Stromal cell of bone marrow (primary cell): ENCODE data around the gene RNU1-4.
"Not testable (repeated sequence)": the region's sequence is repeated elsewhere in the genome, so short reads cannot be mapped to it uniquely, and the experiment has no call there.

Experiments used
- DNase-seq: peaks from one replicate; pipeline ENCODE4 v3.0.0-alpha.2; 2012; ENCODE audit warnings: low read depth

Gene RNU1-4

GRCh38 chr1:16770139-16770759 is 29.9 kb downstream of the RNU1-4 start:
- DNase-seq, result peak; percentile 49

GRCh38 chr1:16770896-16771446 is 30.7 kb downstream of the RNU1-4 start:
- not testable (repeated sequence) for DNase-seq

DNA sequence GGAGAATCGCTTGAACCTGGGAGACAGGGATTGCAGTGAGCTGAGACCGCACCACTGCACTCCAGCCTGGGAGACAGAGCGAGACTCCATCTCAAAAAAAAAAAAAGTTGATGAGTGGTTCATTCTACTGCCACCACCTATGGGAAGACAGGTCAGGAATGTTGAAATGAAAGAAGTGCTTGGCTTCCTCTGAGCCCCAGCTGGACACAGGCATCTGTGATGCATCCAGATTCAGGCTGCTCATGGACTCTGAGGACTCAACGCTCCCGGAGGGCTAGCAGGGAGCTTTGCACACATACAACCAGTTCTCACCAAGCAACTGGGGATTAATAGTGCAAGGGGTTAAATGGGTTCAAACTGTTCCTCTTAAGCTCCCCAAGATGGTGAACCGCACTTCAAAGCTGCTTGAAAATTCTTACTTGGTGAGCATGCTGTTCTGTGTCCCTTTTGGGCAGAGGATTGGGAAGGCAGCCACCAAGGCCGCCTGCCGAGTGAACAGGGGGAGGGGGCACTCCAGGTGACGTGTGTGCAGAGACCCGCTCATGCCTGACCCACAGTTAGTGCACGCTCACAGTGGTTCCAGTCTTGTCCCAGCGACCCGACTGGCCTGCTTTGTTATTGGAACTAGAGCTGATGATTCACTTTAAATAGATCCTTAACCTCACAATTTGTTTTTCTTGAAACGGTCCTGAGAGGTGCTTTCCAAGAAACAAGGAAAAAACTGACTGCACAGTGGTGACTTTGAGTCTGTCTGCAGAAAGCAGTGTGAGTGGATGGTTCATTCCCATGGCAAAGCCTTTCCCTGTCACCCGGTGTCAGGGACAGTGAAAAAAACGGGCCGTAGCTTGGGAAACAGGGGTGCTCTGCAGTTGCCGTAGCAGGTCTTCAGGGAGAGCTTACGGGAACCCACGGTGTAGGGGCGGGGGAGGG is 32.2 kb downstream of the RNU1-4 start:
- DNase-seq, result not testable (repeated sequence)

DNA sequence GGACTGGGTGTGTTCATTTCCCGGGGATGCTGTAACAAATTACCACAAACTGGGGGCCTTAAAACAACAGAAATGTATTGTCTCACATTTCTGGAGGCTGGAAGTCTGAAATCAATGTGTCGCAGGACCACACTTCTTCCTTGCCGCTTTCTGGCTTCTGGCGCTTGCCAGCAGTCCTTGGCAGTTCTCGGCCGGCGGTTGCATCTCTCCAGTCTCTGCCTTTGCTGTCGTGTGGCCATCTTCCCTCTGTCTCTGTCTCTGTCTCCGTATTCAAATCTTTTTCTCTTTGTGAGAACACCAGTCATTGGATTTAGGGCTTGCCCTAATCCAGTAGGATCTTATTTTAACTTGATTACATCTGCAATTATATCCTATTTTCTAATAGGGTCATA is 32.9 kb downstream of the RNU1-4 start:
- not testable (repeated sequence) for DNase-seq

DNA sequence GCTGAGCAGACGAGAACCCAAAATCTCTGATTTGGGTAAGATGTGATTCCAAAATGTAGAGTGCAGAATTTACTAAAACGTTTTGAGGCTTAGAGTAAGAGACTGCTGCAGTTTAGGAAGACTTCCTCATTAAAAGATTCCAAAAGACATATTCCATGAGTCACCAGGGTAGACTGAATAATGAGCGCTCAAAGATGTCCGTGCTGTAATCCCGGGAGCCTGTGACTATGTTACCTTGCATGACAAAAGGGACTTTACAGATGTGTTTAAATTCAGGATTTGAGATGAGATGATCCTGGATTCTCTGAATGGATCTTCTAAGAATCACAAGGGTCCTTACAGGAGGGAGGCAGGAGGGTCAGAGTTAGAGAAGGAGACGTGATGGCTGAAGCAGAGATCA is 33.4 kb downstream of the RNU1-4 start:
- not testable (repeated sequence) for DNase-seq

DNA sequence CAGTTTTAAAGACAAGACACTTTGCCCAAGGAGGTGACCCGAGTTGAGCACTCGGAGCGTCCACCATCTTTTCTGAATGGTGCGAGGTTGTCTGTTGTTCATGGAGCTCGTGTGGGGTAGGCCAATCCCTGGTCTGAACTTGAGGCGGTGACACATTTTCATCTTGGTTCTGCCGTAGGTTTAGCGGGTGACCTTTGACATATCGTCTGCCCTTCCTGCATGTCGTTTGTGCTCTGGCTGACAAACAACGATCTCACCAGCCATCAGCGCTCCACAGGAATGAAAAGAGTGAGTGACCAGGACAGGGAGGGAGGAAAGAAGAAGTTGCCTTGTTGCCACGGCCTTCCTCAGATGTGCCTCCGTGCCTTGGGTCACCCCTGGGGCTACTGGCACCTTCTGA is 34.5 kb downstream of the RNU1-4 start:
- DNase-seq, result not testable (repeated sequence)

- DNase-seq, result not testable (repeated sequence)
Observed at GRCh38 chr1:16775290-16775689, 35.0 kb downstream of the RNU1-4 start.

- not testable (repeated sequence) for DNase-seq
Observed at GRCh38 chr1:16776248-16776647, 35.9 kb downstream of the RNU1-4 start.

GRCh38 chr1:16776835-16777234 is 36.5 kb downstream of the RNU1-4 start:
- not testable (repeated sequence) for DNase-seq

GRCh38 chr1:16777821-16778220 is 37.5 kb downstream of the RNU1-4 start:
- not testable (repeated sequence) for DNase-seq

DNA sequence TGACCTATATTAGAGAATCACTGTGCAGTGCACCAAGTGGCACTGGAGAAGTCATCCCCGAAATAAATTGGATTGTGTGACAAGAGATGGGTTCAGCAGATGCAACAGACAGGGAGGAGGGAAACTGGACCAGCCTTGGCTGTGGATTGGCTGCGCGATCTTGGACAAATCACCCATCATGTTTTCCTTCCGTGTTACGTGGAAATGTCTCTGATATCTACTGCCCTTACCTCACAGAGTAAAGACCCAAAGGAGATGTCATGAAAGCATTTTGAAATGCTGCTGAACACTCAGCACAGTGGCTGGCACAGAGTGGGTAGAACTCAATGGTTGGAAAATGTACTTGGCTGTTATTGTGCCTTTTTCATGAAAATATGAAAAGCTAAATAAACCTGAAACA is 39.2 kb downstream of the RNU1-4 start:
- not testable (repeated sequence) for DNase-seq

DNA sequence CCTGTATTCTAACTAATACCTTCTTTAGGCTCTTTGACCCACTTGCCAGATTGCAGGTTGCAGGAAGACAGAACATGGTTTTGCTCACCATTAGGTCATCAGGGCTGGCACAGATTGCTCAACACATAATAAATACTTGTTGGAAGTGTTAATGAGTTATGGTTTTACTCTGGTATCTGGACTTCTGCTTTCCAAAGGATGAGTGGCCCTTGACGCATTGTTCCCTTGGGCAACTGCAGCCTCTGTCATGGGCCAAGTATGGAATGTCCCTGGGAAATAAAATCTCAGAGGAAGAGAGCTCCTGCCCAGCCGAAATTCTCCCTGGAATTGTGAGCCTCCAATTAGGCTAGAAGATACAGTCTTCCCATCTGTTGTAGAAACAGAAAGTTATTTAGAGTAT is 40.7 kb downstream of the RNU1-4 start:
- not testable (repeated sequence) for DNase-seq

DNA sequence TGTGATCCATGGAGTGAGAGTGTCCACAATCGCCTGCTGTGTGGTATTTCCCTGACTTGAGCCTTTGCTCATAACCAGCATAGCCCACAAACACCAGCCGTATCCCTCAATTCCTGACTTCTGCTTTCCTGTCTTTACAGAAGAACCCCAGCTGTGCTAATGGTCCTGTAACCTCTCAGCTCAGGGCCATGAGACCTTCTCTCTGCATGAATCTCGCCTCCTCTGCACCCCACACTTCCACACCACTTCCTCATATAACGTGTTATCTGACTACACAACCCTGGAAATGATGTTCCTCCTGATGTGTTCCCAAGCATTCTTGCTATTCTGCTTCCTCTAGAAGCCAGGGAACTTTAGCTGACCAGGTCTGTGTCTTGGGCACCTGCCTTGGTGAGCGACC is 41.3 kb downstream of the RNU1-4 start:
- not testable (repeated sequence) for DNase-seq

- DNase-seq, result not testable (repeated sequence)
Observed at GRCh38 chr1:16784955-16785354, 44.6 kb downstream of the RNU1-4 start.

GRCh38 chr1:16786362-16786761 is 46.0 kb downstream of the RNU1-4 start:
- not testable (repeated sequence) for DNase-seq

GRCh38 chr1:16787175-16787574 is 46.9 kb downstream of the RNU1-4 start:
- not testable (repeated sequence) for DNase-seq

DNA sequence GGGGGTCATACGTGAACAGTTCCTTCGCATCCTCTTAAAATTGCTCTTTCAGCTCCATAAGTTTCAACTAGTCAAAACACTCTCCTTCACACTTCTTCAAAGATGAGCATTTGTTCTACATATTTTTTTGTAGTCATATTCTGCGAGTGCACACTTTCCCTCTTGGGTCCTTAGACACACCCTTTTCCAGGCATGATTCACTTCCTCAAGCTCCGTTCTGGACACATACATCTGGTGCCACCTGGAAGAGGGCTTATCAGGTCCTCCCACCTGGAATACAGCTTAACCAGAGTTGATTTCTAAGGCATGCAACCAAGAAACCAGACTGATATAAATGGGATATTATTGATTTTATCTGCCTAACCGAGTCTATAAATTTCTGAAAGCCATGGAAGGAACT is 47.4 kb downstream of the RNU1-4 start:
- DNase-seq, result not testable (repeated sequence)
